GM12892 (cell line): Measurements from ENCODE around the gene FSTL5.

Experiments used
- POLR2A ChIP-seq: IDR thresholded peaks from 2 replicates; pipeline ENCODE4 v1.6.1; 2011; ENCODE audit warnings: low read depth, low read length, control low read depth
- POLR2AphosphoS5 ChIP-seq: IDR thresholded peaks from 2 replicates; pipeline ENCODE4 v1.6.1; 2011; ENCODE audit warnings: low read depth, low read length, control low read depth
- TAF1 ChIP-seq: IDR thresholded peaks from 2 replicates; pipeline ENCODE4 v1.6.1; 2011; ENCODE audit warnings: low read depth, mild to moderate bottlenecking, control low read depth, low read length, borderline replicate concordance

- TF ChIP-seq POLR2A, result no peak
- no peak for TF ChIP-seq POLR2AphosphoS5
- no peak for TF ChIP-seq TAF1
Measured at GRCh38 chr4:161658676-161659075, 505.1 kb downstream of the FSTL5 start.
